Stomach (tissue), 4 donors: ENCODE results near the gene CMIP.

Experiments
- EP300 ChIP-seq: sonication (generic); formaldehyde crosslinking; IDR thresholded peaks from one replicate; pipeline ENCODE4 v1.6.1; 2017; ENCODE audit warnings: antibody characterized with exemption
- POLR2A ChIP-seq, 4 donors: fragments of 450-650 bp; IDR thresholded peaks; one replicate each; pipeline ENCODE4 v1.6.1; 2016; ENCODE audit warnings: antibody characterized with exemption in 4 of 4, control low read depth in 2 of 4, mild to moderate bottlenecking in 1 of 4, moderate library complexity in 1 of 4
- POLR2AphosphoS5 ChIP-seq, 3 donors: sonication (generic); formaldehyde crosslinking; IDR thresholded peaks; one replicate each; pipeline ENCODE4 v1.6.1; 2016; ENCODE audit warnings: antibody characterized with exemption in 3 of 3
- TF ChIP-seq, protein P1 (sequence below), 7 experiments: fragments of 450-650 bp in 4 of 7; fragments of 200-600 bp in 3 of 7; sonication (generic) in 3 of 7; IDR thresholded peaks; one replicate each; pipeline ENCODE4 v1.5.1; 2016 to 2019; ENCODE audit warnings: antibody characterized with exemption in 7 of 7, control low read depth in 2 of 7, mild to moderate bottlenecking in 1 of 7

DNA sequence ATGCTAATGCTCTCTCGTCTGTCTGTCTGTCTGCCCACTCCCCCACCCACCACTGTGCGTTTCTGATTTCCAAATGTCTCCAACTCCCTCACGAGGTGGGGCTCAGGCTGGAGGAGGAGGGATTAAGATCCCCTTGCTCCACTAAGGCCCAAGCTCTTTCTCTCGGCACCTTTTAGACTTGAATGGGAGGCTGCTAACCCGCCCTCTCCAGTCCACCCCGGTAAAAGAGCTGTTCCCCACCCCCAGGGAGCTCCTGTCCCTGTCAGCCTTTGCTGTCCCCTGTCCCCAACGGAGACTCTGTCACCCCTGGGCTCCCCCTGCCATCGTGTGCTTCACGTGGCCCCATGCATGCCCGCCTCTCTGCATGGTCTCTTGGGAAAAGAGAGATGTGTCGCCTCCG lies 266.0 kb downstream of the CMIP start:
- TF ChIP-seq POLR2A (IDR thresholded peaks at IDR 0.05) (no peak), EP300 (no peak), POLR2AphosphoS5 (IDR thresholded peaks at IDR 0.05) (no peak)
- TF ChIP-seq, protein P1, sequence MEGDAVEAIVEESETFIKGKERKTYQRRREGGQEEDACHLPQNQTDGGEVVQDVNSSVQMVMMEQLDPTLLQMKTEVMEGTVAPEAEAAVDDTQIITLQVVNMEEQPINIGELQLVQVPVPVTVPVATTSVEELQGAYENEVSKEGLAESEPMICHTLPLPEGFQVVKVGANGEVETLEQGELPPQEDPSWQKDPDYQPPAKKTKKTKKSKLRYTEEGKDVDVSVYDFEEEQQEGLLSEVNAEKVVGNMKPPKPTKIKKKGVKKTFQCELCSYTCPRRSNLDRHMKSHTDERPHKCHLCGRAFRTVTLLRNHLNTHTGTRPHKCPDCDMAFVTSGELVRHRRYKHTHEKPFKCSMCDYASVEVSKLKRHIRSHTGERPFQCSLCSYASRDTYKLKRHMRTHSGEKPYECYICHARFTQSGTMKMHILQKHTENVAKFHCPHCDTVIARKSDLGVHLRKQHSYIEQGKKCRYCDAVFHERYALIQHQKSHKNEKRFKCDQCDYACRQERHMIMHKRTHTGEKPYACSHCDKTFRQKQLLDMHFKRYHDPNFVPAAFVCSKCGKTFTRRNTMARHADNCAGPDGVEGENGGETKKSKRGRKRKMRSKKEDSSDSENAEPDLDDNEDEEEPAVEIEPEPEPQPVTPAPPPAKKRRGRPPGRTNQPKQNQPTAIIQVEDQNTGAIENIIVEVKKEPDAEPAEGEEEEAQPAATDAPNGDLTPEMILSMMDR (IDR thresholded peaks at IDR 0.05): no peak
